Right lobe of liver (tissue), 4 donors: Measurements from ENCODE around the gene FAM221A.

Experiments
- POLR2A ChIP-seq: fragments of 450-650 bp; IDR thresholded peaks from one replicate; pipeline ENCODE4 v1.6.1; 2017; ENCODE audit warnings: antibody characterized with exemption, mild to moderate bottlenecking
- TF ChIP-seq, protein P1 (sequence below), 4 donors: fragments of 200-600 bp in 3 of 4; fragments of 450-650 bp in 1 of 4; IDR thresholded peaks; one replicate each; pipeline versions ENCODE4 v1.5.1 to v1.8.0; 2016 to 2022; ENCODE audit warnings: antibody characterized with exemption in 4 of 4, mild to moderate bottlenecking in 2 of 4
- donor health status: DM: no; HTN: no; CAD: no.
- donor health status: DM: no; HTN: no; CAD: no.
- donor health status: DM: no; HTN: yes; CAD: no.

DNA sequence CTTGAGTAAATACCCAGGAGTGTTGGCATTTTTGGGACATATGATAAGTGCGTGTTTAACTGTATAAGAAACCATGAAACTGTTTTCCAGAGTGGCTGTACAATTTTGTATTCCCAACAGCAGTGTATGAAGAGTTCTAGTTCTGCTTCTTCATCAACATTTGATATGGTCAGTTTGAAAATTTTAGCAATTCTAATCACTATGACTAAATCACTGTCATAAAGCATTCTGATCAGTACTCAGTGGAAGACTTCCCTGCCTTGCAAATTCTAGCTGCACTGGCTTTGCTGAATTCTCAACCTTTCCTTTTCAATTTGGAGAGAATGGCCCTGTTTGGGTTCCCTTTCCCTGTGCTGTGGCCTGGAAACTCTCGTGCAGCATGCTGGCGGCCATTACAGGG lies 18.6 kb upstream of the FAM221A start:
- TF ChIP-seq, protein P1, sequence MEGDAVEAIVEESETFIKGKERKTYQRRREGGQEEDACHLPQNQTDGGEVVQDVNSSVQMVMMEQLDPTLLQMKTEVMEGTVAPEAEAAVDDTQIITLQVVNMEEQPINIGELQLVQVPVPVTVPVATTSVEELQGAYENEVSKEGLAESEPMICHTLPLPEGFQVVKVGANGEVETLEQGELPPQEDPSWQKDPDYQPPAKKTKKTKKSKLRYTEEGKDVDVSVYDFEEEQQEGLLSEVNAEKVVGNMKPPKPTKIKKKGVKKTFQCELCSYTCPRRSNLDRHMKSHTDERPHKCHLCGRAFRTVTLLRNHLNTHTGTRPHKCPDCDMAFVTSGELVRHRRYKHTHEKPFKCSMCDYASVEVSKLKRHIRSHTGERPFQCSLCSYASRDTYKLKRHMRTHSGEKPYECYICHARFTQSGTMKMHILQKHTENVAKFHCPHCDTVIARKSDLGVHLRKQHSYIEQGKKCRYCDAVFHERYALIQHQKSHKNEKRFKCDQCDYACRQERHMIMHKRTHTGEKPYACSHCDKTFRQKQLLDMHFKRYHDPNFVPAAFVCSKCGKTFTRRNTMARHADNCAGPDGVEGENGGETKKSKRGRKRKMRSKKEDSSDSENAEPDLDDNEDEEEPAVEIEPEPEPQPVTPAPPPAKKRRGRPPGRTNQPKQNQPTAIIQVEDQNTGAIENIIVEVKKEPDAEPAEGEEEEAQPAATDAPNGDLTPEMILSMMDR (IDR thresholded peaks at IDR 0.05), result no peak
- no peak for TF ChIP-seq POLR2A
